Measurements from ENCODE around the gene CDC26.
"Not testable (repeated sequence)": the region's sequence is repeated elsewhere in the genome, so short reads cannot be mapped to it uniquely, and the experiment has no call there.

CDC26 gene

DNA sequence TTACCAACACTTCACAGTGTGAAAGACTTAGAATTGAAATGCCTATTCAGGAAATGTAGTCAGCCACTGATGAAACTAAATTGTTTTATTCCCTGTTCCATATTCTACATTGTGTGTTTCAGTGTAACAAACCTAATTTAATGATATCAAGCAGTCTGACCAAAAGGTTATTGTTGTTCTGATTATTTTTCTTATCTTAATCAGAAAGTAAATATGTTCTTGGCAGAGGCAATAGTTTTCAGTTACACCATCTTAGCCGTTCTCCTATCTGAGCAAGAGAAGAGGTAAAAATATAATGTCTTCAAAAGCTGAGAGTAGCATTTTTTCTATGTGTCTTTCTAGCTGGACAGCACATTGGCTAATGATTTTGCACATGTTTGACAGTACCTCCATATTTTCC is 17.1 kb downstream of the CDC26 start:
- no peak for DNase-seq (ENCODE audit: low spot score)
- in situ Hi-C loops (cut with MboI; ENCODE audit: low pct_unique_long_range_greater_than_20kb, low sequenced_read_pairs, unreplicated experiment), result no loop called here
- TF ChIP-seq, protein P1, sequence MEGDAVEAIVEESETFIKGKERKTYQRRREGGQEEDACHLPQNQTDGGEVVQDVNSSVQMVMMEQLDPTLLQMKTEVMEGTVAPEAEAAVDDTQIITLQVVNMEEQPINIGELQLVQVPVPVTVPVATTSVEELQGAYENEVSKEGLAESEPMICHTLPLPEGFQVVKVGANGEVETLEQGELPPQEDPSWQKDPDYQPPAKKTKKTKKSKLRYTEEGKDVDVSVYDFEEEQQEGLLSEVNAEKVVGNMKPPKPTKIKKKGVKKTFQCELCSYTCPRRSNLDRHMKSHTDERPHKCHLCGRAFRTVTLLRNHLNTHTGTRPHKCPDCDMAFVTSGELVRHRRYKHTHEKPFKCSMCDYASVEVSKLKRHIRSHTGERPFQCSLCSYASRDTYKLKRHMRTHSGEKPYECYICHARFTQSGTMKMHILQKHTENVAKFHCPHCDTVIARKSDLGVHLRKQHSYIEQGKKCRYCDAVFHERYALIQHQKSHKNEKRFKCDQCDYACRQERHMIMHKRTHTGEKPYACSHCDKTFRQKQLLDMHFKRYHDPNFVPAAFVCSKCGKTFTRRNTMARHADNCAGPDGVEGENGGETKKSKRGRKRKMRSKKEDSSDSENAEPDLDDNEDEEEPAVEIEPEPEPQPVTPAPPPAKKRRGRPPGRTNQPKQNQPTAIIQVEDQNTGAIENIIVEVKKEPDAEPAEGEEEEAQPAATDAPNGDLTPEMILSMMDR (IDR thresholded peaks at IDR 0.05; ENCODE audit: extremely low read depth, insufficient read depth, missing control alignments), result no peak

DNA sequence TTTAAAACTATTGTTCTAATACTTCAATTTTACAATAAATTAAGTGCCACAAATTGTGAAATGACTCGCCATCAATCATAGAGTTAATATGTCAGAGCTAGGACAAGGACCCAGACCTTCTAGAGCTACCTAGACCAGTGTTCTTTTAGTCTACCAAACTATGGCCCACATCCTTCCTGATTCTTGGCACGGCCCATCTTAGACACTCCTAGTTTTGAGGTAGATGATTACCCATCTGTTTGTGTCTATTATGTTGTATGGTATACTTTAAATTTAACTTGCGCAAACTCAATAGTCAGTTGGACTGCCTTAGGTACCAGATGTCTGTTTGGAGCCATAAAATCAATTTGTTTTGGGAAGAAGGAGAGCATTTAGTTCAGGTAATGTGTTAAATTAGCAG is 17.5 kb downstream of the CDC26 start:
- TF ChIP-seq, protein P1 (IDR thresholded peaks at IDR 0.05; ENCODE audit: extremely low read depth, insufficient read depth, missing control alignments), result no peak
- in situ Hi-C loops (cut with MboI; ENCODE audit: low pct_unique_long_range_greater_than_20kb, low sequenced_read_pairs, unreplicated experiment), result no loop called here
- DNase-seq (ENCODE audit: low spot score), result no peak

DNA sequence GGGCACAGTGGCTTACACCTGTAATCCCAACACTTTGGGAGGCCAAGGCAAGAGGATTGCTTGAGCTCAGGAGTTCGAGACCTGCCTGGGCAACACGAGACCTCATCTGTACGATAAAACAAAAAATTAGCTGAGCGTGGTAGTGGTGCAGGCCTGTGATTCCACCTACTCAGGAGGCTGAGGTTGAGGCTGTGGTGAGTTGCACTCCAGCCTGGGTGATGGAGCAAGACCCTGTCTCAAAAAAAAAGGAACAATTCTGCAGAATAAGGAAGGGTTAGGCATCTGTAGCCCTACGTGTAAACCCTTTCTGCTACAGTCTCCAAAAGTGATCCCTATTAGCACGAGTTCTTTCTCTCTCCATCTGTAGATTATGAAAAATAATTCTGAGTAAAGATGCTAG is 19.9 kb downstream of the CDC26 start:
- no peak for DNase-seq (ENCODE audit: low spot score)
- TF ChIP-seq, protein P1 (IDR thresholded peaks at IDR 0.05; ENCODE audit: extremely low read depth, insufficient read depth, missing control alignments), result no peak
- in situ Hi-C loops (cut with MboI; ENCODE audit: low pct_unique_long_range_greater_than_20kb, low sequenced_read_pairs, unreplicated experiment), result no loop called here

DNA sequence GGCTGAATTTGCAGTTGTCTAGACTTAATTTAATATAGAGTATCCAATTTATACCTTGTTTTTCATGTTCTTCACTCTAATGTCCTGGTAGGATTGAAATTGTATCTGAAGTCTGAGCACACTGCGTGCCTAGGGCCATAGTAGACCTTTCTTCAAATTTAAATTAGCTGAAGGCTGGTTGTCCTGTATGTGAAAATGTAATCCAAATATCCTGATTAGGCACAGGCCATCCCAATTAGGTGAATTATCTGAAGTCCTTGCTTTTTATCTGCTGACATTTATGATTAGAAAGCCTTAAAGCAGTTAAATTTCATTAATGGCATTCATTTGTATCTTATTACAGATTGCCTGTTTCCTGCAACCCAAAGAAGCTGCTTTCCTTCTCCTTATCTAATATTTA is 20.4 kb downstream of the CDC26 start:
- DNase-seq (ENCODE audit: low spot score), result no peak
- TF ChIP-seq, protein P1 (IDR thresholded peaks at IDR 0.05; ENCODE audit: extremely low read depth, insufficient read depth, missing control alignments), result no peak
- in situ Hi-C loops (cut with MboI; ENCODE audit: low pct_unique_long_range_greater_than_20kb, low sequenced_read_pairs, unreplicated experiment), result no loop called here

DNA sequence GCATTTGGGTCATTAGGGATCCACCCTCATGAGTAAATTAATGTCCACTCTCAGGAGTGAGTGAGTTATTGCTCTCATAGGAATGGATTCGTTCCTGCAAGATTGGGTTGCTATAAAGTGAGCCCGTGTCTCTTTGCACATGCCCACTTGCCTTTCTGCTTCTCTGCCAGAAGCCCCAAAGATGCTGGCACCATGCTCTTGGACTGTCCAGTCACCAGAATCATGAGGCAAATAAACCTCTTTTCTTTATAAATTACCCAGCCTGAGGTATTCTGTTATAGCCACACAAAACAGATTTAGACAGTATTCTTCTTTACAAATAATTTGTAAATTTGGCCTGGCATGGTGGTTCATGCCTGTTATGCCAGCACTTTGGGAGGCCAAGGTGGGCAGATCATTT is 24.6 kb downstream of the CDC26 start:
- TF ChIP-seq, protein P1 (IDR thresholded peaks at IDR 0.05; ENCODE audit: extremely low read depth, insufficient read depth, missing control alignments), result no peak
- in situ Hi-C loops (cut with MboI; ENCODE audit: low pct_unique_long_range_greater_than_20kb, low sequenced_read_pairs, unreplicated experiment), result no loop called here
- DNase-seq (ENCODE audit: low spot score), result no peak

DNA sequence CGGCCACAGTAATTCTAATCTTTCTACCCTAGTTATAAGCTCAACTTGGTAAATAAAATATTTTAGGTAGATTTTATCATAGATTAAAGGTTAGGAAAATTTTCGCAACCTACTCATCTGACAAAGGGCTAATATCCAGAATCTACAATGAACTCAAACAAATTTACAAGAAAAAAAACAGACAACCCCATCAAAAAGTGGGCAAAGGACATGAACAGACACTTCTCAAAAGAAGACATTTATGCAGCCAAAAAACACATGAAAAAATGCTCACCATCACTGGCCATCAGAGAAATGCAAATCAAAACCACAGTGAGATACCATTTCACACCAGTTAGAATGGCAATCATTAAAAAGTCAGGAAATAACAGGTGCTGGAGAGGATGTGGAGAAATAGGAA is 25.7 kb downstream of the CDC26 start:
- in situ Hi-C loops (cut with MboI; ENCODE audit: low pct_unique_long_range_greater_than_20kb, low sequenced_read_pairs, unreplicated experiment); DNase-seq (ENCODE audit: low spot score): not testable (repeated sequence)

DNA sequence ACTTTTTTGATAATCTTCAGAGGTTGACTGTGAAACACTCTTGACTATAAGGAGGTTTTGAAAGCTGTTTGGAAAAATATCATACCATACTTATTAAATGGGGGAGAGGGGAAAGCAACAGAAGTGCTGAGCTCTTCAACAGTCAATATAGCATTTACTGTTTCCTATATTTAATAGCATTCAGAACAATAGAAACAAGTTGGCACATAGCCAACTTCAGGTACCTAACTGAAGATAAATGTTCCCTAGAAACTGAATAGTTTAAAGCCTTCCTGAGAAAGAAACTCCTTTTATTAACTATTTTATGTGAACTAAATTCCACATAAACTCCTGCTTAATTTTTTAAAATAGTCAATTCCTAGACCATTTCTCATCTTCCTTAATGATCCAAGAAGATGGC is 27.7 kb downstream of the CDC26 start:
- TF ChIP-seq, protein P1 (IDR thresholded peaks at IDR 0.05; ENCODE audit: extremely low read depth, insufficient read depth, missing control alignments), result no peak
- DNase-seq (ENCODE audit: low spot score), result no peak
- in situ Hi-C loops (cut with MboI; ENCODE audit: low pct_unique_long_range_greater_than_20kb, low sequenced_read_pairs, unreplicated experiment), result no loop called here
